Measurements from ENCODE around the gene TSHZ2. TPM values are rescaled to one million over a fixed set of nuclear protein-coding genes. Genes with fewer than 3 reads are reported as not detected.

Gene TSHZ2
- total RNA-seq, 3 donors from 2014 or later, result 31.7 to 106 (median 59.6) TPM

- intact Hi-C loops (cut with DNase I; ENCODE audit: low total_unique reads), result no loop called here
- Histone ChIP-seq H3K9me3 (no peaks in the 10 kb centered on the region), H3K36me3 (no peaks in the 10 kb centered on the region), H3K4me1 (peaks cover 0 to 3% of the 10 kb centered on the region in 2 donors), H3K27ac (no peak overlapping the region), H3K4me3 (no peak overlapping the region), H3K27me3 (no peaks in the 10 kb centered on the region)
- DNase-seq (ENCODE audit: low spot score in 2 of 2), result no peak
- TF ChIP-seq, protein P1, sequence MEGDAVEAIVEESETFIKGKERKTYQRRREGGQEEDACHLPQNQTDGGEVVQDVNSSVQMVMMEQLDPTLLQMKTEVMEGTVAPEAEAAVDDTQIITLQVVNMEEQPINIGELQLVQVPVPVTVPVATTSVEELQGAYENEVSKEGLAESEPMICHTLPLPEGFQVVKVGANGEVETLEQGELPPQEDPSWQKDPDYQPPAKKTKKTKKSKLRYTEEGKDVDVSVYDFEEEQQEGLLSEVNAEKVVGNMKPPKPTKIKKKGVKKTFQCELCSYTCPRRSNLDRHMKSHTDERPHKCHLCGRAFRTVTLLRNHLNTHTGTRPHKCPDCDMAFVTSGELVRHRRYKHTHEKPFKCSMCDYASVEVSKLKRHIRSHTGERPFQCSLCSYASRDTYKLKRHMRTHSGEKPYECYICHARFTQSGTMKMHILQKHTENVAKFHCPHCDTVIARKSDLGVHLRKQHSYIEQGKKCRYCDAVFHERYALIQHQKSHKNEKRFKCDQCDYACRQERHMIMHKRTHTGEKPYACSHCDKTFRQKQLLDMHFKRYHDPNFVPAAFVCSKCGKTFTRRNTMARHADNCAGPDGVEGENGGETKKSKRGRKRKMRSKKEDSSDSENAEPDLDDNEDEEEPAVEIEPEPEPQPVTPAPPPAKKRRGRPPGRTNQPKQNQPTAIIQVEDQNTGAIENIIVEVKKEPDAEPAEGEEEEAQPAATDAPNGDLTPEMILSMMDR (IDR thresholded peaks at IDR 0.05), result no peak
- TF ChIP-seq POLR2A (IDR thresholded peaks at IDR 0.05), result no peak
- no peak for TF ChIP-seq POLR2AphosphoS5 (IDR thresholded peaks at IDR 0.05)
Measured at GRCh38 chr20:53324816-53325215, 352.7 kb downstream of the TSHZ2 start.

- Histone ChIP-seq H3K4me3 (no peak overlapping the region), H3K36me3 (no peaks in the 10 kb centered on the region), H3K4me1 (peaks cover 3 to 10% of the 10 kb centered on the region in 2 donors), H3K9me3 (no peaks in the 10 kb centered on the region), H3K27me3 (no peaks in the 10 kb centered on the region), H3K27ac (peak overlapping the region; percentile 48 to 52)
- DNase-seq (ENCODE audit: low spot score in 2 of 2), result no peak
- no peak for TF ChIP-seq POLR2AphosphoS5 (IDR thresholded peaks at IDR 0.05)
- TF ChIP-seq POLR2A (IDR thresholded peaks at IDR 0.05), result no peak
- TF ChIP-seq, protein P1 (IDR thresholded peaks at IDR 0.05), result no peak
- intact Hi-C loops (cut with DNase I; ENCODE audit: low total_unique reads), result no loop called here
Measured at GRCh38 chr20:53328961-53329360, 356.8 kb downstream of the TSHZ2 start.

DNA sequence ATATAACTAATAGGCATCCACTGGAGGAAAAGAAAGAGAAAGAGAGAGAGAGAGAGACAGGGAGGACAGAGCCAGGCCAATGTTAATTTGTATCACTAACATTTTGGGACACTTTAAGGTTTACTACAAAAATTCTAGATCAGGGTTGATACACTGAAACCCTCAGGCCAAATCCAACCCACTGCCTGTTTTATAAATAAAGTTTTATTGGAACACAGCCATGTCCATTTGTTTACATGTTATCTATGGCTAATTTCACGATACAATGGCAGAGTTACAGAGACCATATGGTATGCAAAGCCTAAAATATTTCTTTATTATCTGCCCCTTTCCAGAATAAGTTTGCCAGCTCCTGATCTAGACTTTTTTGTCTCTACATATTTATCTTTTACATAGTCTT is 357.6 kb downstream of the TSHZ2 start:
- Histone ChIP-seq H3K27me3 (no peaks in the 10 kb centered on the region), H3K36me3 (no peaks in the 10 kb centered on the region), H3K4me3 (no peak overlapping the region), H3K9me3 (no peaks in the 10 kb centered on the region), H3K4me1 (peaks cover 3 to 10% of the 10 kb centered on the region in 2 donors), H3K27ac (peak overlapping the region in 1 of 2 donors; percentile 48)
- no peak for TF ChIP-seq POLR2AphosphoS5 (IDR thresholded peaks at IDR 0.05)
- no peak for DNase-seq (ENCODE audit: low spot score in 2 of 2)
- intact Hi-C loops (cut with DNase I; ENCODE audit: low total_unique reads), result no loop called here

GRCh38 chr20:53330601-53331140 is 358.5 kb downstream of the TSHZ2 start:
- Histone ChIP-seq H3K9me3 (no peaks in the 10 kb centered on the region), H3K4me3 (peak overlapping the region in 1 of 3 donors; percentile 22), H3K27me3 (no peaks in the 10 kb centered on the region), H3K36me3 (no peaks in the 10 kb centered on the region), H3K27ac (peak overlapping the region; percentile 77 to 80), H3K4me1 (peaks cover 3 to 10% of the 10 kb centered on the region in 2 donors)
- intact Hi-C loops (cut with DNase I; ENCODE audit: low total_unique reads), result no loop called here
- no peak for TF ChIP-seq POLR2A (IDR thresholded peaks at IDR 0.05)
- TF ChIP-seq POLR2AphosphoS5 (IDR thresholded peaks at IDR 0.05), result no peak
- TF ChIP-seq, protein P1 (IDR thresholded peaks at IDR 0.05), result no peak
- no peak for DNase-seq (ENCODE audit: low spot score in 2 of 2)

DNA sequence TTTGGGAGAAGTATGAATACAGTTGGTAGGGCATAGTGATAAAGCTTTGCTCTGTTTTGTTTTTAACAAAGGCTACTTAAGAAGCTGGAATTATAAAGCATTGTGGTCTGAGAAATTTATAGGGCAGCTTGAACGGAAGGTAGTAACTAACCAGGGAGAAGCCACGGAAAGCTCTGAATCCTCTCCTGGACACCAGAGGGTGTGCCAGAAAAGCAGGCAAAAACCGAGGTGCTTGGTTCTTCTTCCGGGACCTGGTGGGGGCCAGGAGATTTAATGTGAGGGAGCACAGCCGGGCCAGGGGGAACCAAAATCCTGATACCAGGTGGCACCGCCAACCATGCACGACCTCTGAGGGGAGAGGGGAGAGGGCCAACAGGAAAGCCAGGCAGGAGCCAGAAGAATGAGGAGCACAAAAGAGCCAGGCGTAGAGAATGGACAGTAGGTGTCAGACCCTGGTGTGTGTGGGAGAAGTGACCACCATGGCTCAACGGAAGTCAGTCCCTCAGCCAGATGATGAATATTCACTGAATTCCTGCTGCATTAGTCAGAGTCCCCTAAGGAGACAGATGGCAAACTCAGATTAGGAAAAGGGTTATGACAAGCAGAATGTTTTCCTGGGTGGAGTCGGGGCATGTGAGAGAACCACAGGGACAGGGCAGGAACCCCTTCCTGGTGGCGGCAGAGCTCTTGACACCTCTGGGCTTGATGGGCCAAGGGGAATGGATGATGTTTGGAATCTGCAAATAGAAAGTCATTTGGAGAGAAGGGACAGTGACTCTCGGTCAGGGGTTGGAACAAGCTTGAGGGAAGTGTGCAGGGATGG is 359.2 kb downstream of the TSHZ2 start:
- intact Hi-C loops (cut with DNase I; ENCODE audit: low total_unique reads), result no loop called here
- no peaks in the 10 kb centered on the region for H3K27me3 ChIP-seq
- H3K4me3 ChIP-seq, result peak overlapping the region in 1 of 3 donors; percentile 22
- DNase-seq (ENCODE audit: low spot score in 2 of 2), result peak in 1 of 2 donors; percentile 44
- H3K27ac ChIP-seq, result peak overlapping the region; percentile 77 to 80
- H3K9me3 ChIP-seq, result no peaks in the 10 kb centered on the region
- H3K4me1 ChIP-seq, result peaks cover 3 to 10% of the 10 kb centered on the region in 2 donors
- H3K36me3 ChIP-seq, result no peaks in the 10 kb centered on the region
- TF ChIP-seq POLR2A (IDR thresholded peaks at IDR 0.05) (no peak), POLR2AphosphoS5 (IDR thresholded peaks at IDR 0.05) (peak in 1 of 3 donors; percentile 18)
- TF ChIP-seq, protein P1 (IDR thresholded peaks at IDR 0.05), result no peak

Data from breast epithelium (tissue), 4 donors.